ENCODE results near the gene LMNB1.
A peak's percentile ranks its signal among the peaks of the same experiment; 100 is the strongest.

Gene LMNB1

GRCh38 chr5:126801992-126802294 is 25.0 kb downstream of the LMNB1 start:
- Histone ChIP-seq H3K9me3 (ENCODE audit: insufficient read depth, low read depth, low read length) (no peaks in the 10 kb centered on the region), H3K79me2 (ENCODE audit: insufficient read depth, low read length) (peaks cover 96% of the 10 kb centered on the region), H3K9ac (ENCODE audit: low read depth, low read length, poor library complexity, severe bottlenecking) (no peak overlapping the region), H2AFZ (ENCODE audit: low read length) (no peak overlapping the region), H3K4me2 (ENCODE audit: low read depth, low read length, poor library complexity, severe bottlenecking) (peak overlapping the region; percentile 13), H3K4me1 (ENCODE audit: insufficient read depth, low read length, poor library complexity, severe bottlenecking) (peaks cover 8% of the 10 kb centered on the region), H3K27me3 (ENCODE audit: insufficient read depth, low read length, poor library complexity, severe bottlenecking) (no peaks in the 10 kb centered on the region), H4K20me1 (ENCODE audit: insufficient read depth, low read length, poor library complexity, severe bottlenecking) (peaks cover 67% of the 10 kb centered on the region), H3F3A (ENCODE audit: low read depth) (no peaks in the 10 kb centered on the region), H3K9me2 (replicated peaks; ENCODE audit: low read depth, low read length) (no peaks in the 10 kb centered on the region), H3K36me3 (ENCODE audit: insufficient read depth, low read length) (peaks cover 29% of the 10 kb centered on the region; the same call in 1 of the 2 replicates), H3K4me3 (ENCODE audit: low read length, poor library complexity, severe bottlenecking) (no peak overlapping the region)
- peak; percentile 40 for TF ChIP-seq CTCF (conservative IDR thresholded peaks at IDR 0.05; ENCODE audit: low read length)
- TF ChIP-seq EZH2phosphoT487 (IDR thresholded peaks at IDR 0.05; ENCODE audit: borderline replicate concordance): no peak

GRCh38 chr5:126805063-126805462 is 28.1 kb downstream of the LMNB1 start:
- Histone ChIP-seq H3K4me1 (ENCODE audit: insufficient read depth, low read length, poor library complexity, severe bottlenecking) (peaks cover 13% of the 10 kb centered on the region), H3K27me3 (ENCODE audit: insufficient read depth, low read length, poor library complexity, severe bottlenecking) (no peaks in the 10 kb centered on the region), H3K9me2 (replicated peaks; ENCODE audit: low read depth, low read length) (no peaks in the 10 kb centered on the region), H3K9me3 (ENCODE audit: insufficient read depth, low read depth, low read length) (no peaks in the 10 kb centered on the region), H3F3A (ENCODE audit: low read depth) (no peaks in the 10 kb centered on the region), H3K9ac (ENCODE audit: low read depth, low read length, poor library complexity, severe bottlenecking) (no peak overlapping the region), H3K36me3 (ENCODE audit: insufficient read depth, low read length) (peaks cover 41% of the 10 kb centered on the region; the same call in 1 of the 2 replicates), H3K79me2 (ENCODE audit: insufficient read depth, low read length) (peaks cover 92% of the 10 kb centered on the region), H3K4me3 (ENCODE audit: low read length, poor library complexity, severe bottlenecking) (no peak overlapping the region), H2AFZ (ENCODE audit: low read length) (no peak overlapping the region), H3K4me2 (ENCODE audit: low read depth, low read length, poor library complexity, severe bottlenecking) (no peak overlapping the region), H4K20me1 (ENCODE audit: insufficient read depth, low read length, poor library complexity, severe bottlenecking) (peaks cover 54% of the 10 kb centered on the region)
- no peak for TF ChIP-seq EZH2phosphoT487 (IDR thresholded peaks at IDR 0.05; ENCODE audit: borderline replicate concordance)
- no peak for TF ChIP-seq CTCF (conservative IDR thresholded peaks at IDR 0.05; ENCODE audit: low read length)

GRCh38 chr5:126808521-126808988 is 31.6 kb downstream of the LMNB1 start:
- peaks cover 13% of the 10 kb centered on the region for H3K4me1 ChIP-seq (ENCODE audit: insufficient read depth, low read length, poor library complexity, severe bottlenecking)
- H3K4me3 ChIP-seq (ENCODE audit: low read length, poor library complexity, severe bottlenecking): no peak overlapping the region
- H3K79me2 ChIP-seq (ENCODE audit: insufficient read depth, low read length): peaks cover 76% of the 10 kb centered on the region
- no peaks in the 10 kb centered on the region for H3K9me2 ChIP-seq (replicated peaks; ENCODE audit: low read depth, low read length)
- peaks cover 45% of the 10 kb centered on the region for H4K20me1 ChIP-seq (ENCODE audit: insufficient read depth, low read length, poor library complexity, severe bottlenecking)
- H2AFZ ChIP-seq (ENCODE audit: low read length): no peak overlapping the region
- no peaks in the 10 kb centered on the region for H3K9me3 ChIP-seq (ENCODE audit: insufficient read depth, low read depth, low read length)
- no peaks in the 10 kb centered on the region for H3F3A ChIP-seq (ENCODE audit: low read depth)
- peaks cover 72% of the 10 kb centered on the region for H3K36me3 ChIP-seq (ENCODE audit: insufficient read depth, low read length)
- H3K9ac ChIP-seq (ENCODE audit: low read depth, low read length, poor library complexity, severe bottlenecking): no peak overlapping the region
- TF ChIP-seq EZH2phosphoT487 (IDR thresholded peaks at IDR 0.05; ENCODE audit: borderline replicate concordance) (no peak), CTCF (conservative IDR thresholded peaks at IDR 0.05; ENCODE audit: low read length) (peak; percentile 43; the same call in 1 of the 2 replicates)
- H3K27me3 ChIP-seq (ENCODE audit: insufficient read depth, low read length, poor library complexity, severe bottlenecking): no peaks in the 10 kb centered on the region
- no peak overlapping the region for H3K4me2 ChIP-seq (ENCODE audit: low read depth, low read length, poor library complexity, severe bottlenecking)

All from Loucy (cell line).